Type B pancreatic cell (in vitro differentiated cells): ENCODE data around the gene EPHA6. TPM values are rescaled to one million over a fixed set of nuclear protein-coding genes. Genes with fewer than 3 reads are reported as not detected.

Experiments used
- DNase-seq: peaks from one replicate; pipeline ENCODE4 v3.0.0; 2021; ENCODE audit warnings: mixed read lengths; ENCODE audit not compliant: unreplicated experiment; ENCODE audit errors: extremely low spot score
- H3K27ac Mint-ChIP-seq: 2 replicates; pipeline ENCODE4 v1.8.0; 2021; ENCODE audit warnings: mild to moderate bottlenecking, mixed read lengths
- H3K27me3 Mint-ChIP-seq: 2 replicates; pipeline ENCODE4 v1.8.0; 2021; ENCODE audit warnings: mixed read lengths
- H3K36me3 Mint-ChIP-seq: 2 replicates; pipeline ENCODE4 v1.8.0; 2021; ENCODE audit warnings: mixed read lengths
- H3K4me1 Mint-ChIP-seq: one replicate; pipeline ENCODE4 v1.8.0; 2021; ENCODE audit warnings: mixed read lengths; ENCODE audit not compliant: unreplicated experiment
- H3K4me3 Mint-ChIP-seq: 2 replicates; pipeline ENCODE4 v1.8.0; 2021; ENCODE audit warnings: mild to moderate bottlenecking, mixed read lengths
- H3K9me3 Mint-ChIP-seq: 2 replicates; pipeline ENCODE4 v1.8.0; 2021; ENCODE audit warnings: mixed read lengths
- CTCF ChIP-seq: fragments of 200-600 bp; sonication (generic); conservative IDR thresholded peaks from 2 replicates; pipeline ENCODE4 v1.5.0; 2021; ENCODE audit warnings: antibody characterized with exemption, mild to moderate bottlenecking
- total RNA-seq: library from RNA; stranded (reverse); gene quantifications from 2 replicates; pipeline ENCODE4 v1.2.1, GENCODE V29; 2021; ENCODE audit warnings: low replicate concordance

The EPHA6 gene
- total RNA-seq, 1 donor from 2014 or later, result 9.9 TPM

DNA sequence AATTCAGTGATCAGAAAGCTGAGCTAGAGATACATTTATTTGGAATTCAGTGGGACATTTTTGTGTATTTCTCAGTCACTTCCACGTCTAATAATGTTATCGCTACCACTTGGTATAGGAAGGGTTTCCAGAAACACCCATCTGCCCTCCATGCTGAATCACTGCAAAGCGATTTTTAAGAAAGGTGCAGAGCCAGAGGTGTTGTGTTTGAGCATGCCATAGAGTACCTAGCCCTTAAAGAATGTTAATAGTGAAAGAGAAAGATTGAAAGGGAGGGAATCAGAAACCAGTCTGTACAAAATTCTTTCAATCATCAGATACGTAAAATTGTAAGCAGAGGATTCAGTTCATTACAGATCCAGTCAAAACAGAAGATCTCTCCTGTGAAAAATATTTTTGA lies 870.1 kb downstream of the EPHA6 start:
- H3K9me3 Mint-ChIP-seq, result no peaks in the 10 kb centered on the region
- no peak overlapping the region for H3K27ac Mint-ChIP-seq
- no peak overlapping the region for H3K4me3 Mint-ChIP-seq
- no peaks in the 10 kb centered on the region for H3K4me1 Mint-ChIP-seq
- TF ChIP-seq CTCF, result no peak
- peaks cover 19% of the 10 kb centered on the region for H3K27me3 Mint-ChIP-seq
- no peak for DNase-seq
- H3K36me3 Mint-ChIP-seq, result no peaks in the 10 kb centered on the region

- Mint-ChIP-seq H3K27me3 (peaks cover 26% of the 10 kb centered on the region), H3K4me3 (no peak overlapping the region), H3K27ac (no peak overlapping the region), H3K9me3 (peaks cover 5% of the 10 kb centered on the region), H3K4me1 (no peaks in the 10 kb centered on the region), H3K36me3 (peaks cover 4% of the 10 kb centered on the region)
- DNase-seq, result no peak
- no peak for TF ChIP-seq CTCF
Observed at GRCh38 chr3:97686258-97686657, 871.9 kb downstream of the EPHA6 start.

- H3K27me3 Mint-ChIP-seq, result peaks cover 33% of the 10 kb centered on the region
- no peak overlapping the region for H3K27ac Mint-ChIP-seq
- DNase-seq, result no peak
- H3K36me3 Mint-ChIP-seq, result peaks cover 4% of the 10 kb centered on the region
- H3K4me1 Mint-ChIP-seq, result no peaks in the 10 kb centered on the region
- TF ChIP-seq CTCF, result no peak
- H3K4me3 Mint-ChIP-seq, result no peak overlapping the region
- peaks cover 5% of the 10 kb centered on the region for H3K9me3 Mint-ChIP-seq
Observed at GRCh38 chr3:97687734-97688133, 873.3 kb downstream of the EPHA6 start.

GRCh38 chr3:97689111-97689510 lies 874.7 kb downstream of the EPHA6 start:
- no peak for DNase-seq
- TF ChIP-seq CTCF, result no peak
- Mint-ChIP-seq H3K4me1 (no peaks in the 10 kb centered on the region), H3K27ac (no peak overlapping the region), H3K36me3 (peaks cover 4% of the 10 kb centered on the region), H3K27me3 (peaks cover 37% of the 10 kb centered on the region), H3K4me3 (no peak overlapping the region), H3K9me3 (peaks cover 5% of the 10 kb centered on the region)

- H3K4me1 Mint-ChIP-seq, result no peaks in the 10 kb centered on the region
- peaks cover 36% of the 10 kb centered on the region for H3K27me3 Mint-ChIP-seq
- H3K9me3 Mint-ChIP-seq, result peaks cover 5% of the 10 kb centered on the region
- H3K36me3 Mint-ChIP-seq, result peaks cover 4% of the 10 kb centered on the region
- no peak overlapping the region for H3K4me3 Mint-ChIP-seq
- no peak overlapping the region for H3K27ac Mint-ChIP-seq
- no peak for DNase-seq
- TF ChIP-seq CTCF, result no peak
Observed at GRCh38 chr3:97689962-97690361, 875.6 kb downstream of the EPHA6 start.

- TF ChIP-seq CTCF, result no peak
- Mint-ChIP-seq H3K4me3 (no peak overlapping the region), H3K9me3 (peaks cover 5% of the 10 kb centered on the region), H3K36me3 (peaks cover 4% of the 10 kb centered on the region), H3K27ac (no peak overlapping the region), H3K27me3 (peaks cover 33% of the 10 kb centered on the region), H3K4me1 (no peaks in the 10 kb centered on the region)
- DNase-seq, result no peak
Observed at GRCh38 chr3:97691354-97691753, 877.0 kb downstream of the EPHA6 start.
